ENCODE measurements around the gene MTCP1.

The MTCP1 gene

GRCh38 chrX:155046129-155046810, 24.7 kb downstream of the MTCP1 start:
- Histone ChIP-seq H3K4me1 (ENCODE audit: control extremely low read depth in 1 of 4, control insufficient read depth in 4 of 4, insufficient read depth in 4 of 4, low read length in 3 of 4) (peaks cover 0 to 11% (median under 1%) of the 10 kb centered on the region in 4 experiments), H3K4me3 (ENCODE audit: control insufficient read depth in 1 of 7, extremely low read depth in 1 of 7, insufficient read depth in 4 of 7, low read depth in 2 of 7, low read length in 6 of 7) (no peak overlapping the region), H3K9me3 (ENCODE audit: control extremely low read depth in 1 of 5, control insufficient read depth in 4 of 5, insufficient read depth in 2 of 5, low read depth in 1 of 5, low read length in 4 of 5) (no peaks in the 10 kb centered on the region), H3K27ac (ENCODE audit: insufficient read depth in 1 of 2, low read depth in 1 of 2, low read length in 2 of 2, poor library complexity in 1 of 2, severe bottlenecking in 2 of 2) (no peak overlapping the region), H3K36me3 (ENCODE audit: control insufficient read depth in 4 of 4, insufficient read depth in 4 of 4, low read length in 3 of 4) (peaks cover 0 to 8% (median 2%) of the 10 kb centered on the region in 4 experiments), H3K27me3 (replicated peaks in 2 of 5; ENCODE audit: control insufficient read depth in 4 of 5, insufficient read depth in 5 of 5, low read length in 4 of 5) (no peaks in the 10 kb centered on the region)
- POLR2A ChIA-PET, result no interaction called here
- CTCF ChIA-PET, result interaction anchor here (0.6 to 1.1 kb wide), 2 partner anchors 10 to 61 kb away, joined by 3 to 4 read pairs; no protein-coding TSS in a partner anchor
- no peak for DNase-seq
- WGBS (ENCODE audit: insufficient coverage), result 74% methylated on average over 6 of the region's 6 CpGs

DNA sequence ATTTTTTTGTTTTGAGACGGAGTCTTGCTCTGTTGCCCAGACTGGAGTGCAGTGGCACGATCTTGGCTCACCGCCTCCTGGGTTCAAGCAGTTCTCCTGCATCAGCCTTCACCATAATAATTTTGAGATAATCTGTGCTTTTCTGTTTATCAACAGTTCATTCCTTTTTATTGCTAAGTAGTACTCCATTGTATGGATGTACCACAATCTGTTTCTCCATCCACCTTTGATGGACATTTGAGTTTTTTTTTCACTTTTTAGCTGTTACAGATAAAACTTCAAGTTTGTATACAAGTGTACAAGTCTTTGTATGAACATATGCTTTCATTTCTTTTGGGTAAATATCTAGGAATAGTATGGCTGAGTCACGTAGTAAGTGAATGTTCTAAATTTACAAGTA, 35.2 kb downstream of the MTCP1 start:
- peaks cover 0 to 7% (median 3%) of the 10 kb centered on the region in 5 experiments for H3K9me3 ChIP-seq (ENCODE audit: control extremely low read depth in 1 of 5, control insufficient read depth in 4 of 5, insufficient read depth in 2 of 5, low read depth in 1 of 5, low read length in 4 of 5)
- H3K4me1 ChIP-seq (ENCODE audit: control extremely low read depth in 1 of 4, control insufficient read depth in 4 of 4, insufficient read depth in 4 of 4, low read length in 3 of 4), result no peaks in the 10 kb centered on the region
- ChIA-PET POLR2A (no interaction called here), CTCF (interaction anchor here (1.2 kb wide), 1 partner anchor 11 kb away, joined by 4 read pairs; no protein-coding TSS in a partner anchor)
- peaks cover 0 to 18% (median 5%) of the 10 kb centered on the region in 4 experiments for H3K36me3 ChIP-seq (ENCODE audit: control insufficient read depth in 4 of 4, insufficient read depth in 4 of 4, low read length in 3 of 4)
- no CpG with 5 or more reads among the region's 4 CpGs for WGBS (ENCODE audit: insufficient coverage)
- H3K27me3 ChIP-seq (replicated peaks in 2 of 5; ENCODE audit: control insufficient read depth in 4 of 5, insufficient read depth in 5 of 5, low read length in 4 of 5), result no peaks in the 10 kb centered on the region
- DNase-seq, result no peak
- H3K27ac ChIP-seq (ENCODE audit: insufficient read depth in 1 of 2, low read depth in 1 of 2, low read length in 2 of 2, poor library complexity in 1 of 2, severe bottlenecking in 2 of 2), result no peak overlapping the region
- no peak overlapping the region for H3K4me3 ChIP-seq (ENCODE audit: control insufficient read depth in 1 of 7, extremely low read depth in 1 of 7, insufficient read depth in 4 of 7, low read depth in 2 of 7, low read length in 6 of 7)

- H3K4me1 ChIP-seq (ENCODE audit: control extremely low read depth in 1 of 4, control insufficient read depth in 4 of 4, insufficient read depth in 4 of 4, low read length in 3 of 4), result peaks cover 0 to 14% (median 2%) of the 10 kb centered on the region in 4 experiments
- H3K27me3 ChIP-seq (replicated peaks in 2 of 5; ENCODE audit: control insufficient read depth in 4 of 5, insufficient read depth in 5 of 5, low read length in 4 of 5), result no peaks in the 10 kb centered on the region
- peaks cover 0 to 7% (median 3%) of the 10 kb centered on the region in 5 experiments for H3K9me3 ChIP-seq (ENCODE audit: control extremely low read depth in 1 of 5, control insufficient read depth in 4 of 5, insufficient read depth in 2 of 5, low read depth in 1 of 5, low read length in 4 of 5)
- no peak overlapping the region for H3K27ac ChIP-seq (ENCODE audit: insufficient read depth in 1 of 2, low read depth in 1 of 2, low read length in 2 of 2, poor library complexity in 1 of 2, severe bottlenecking in 2 of 2)
- peaks cover 0 to 18% (median 3%) of the 10 kb centered on the region in 4 experiments for H3K36me3 ChIP-seq (ENCODE audit: control insufficient read depth in 4 of 4, insufficient read depth in 4 of 4, low read length in 3 of 4)
- H3K4me3 ChIP-seq (ENCODE audit: control insufficient read depth in 1 of 7, extremely low read depth in 1 of 7, insufficient read depth in 4 of 7, low read depth in 2 of 7, low read length in 6 of 7), result no peak overlapping the region
- CTCF ChIA-PET, result no interaction called here
- POLR2A ChIA-PET, result no interaction called here
- WGBS (ENCODE audit: insufficient coverage), result 100% methylated on average over 1 of the region's 5 CpGs
- DNase-seq, result no peak
These were observed 39.3 kb downstream of the MTCP1 start for GRCh38 chrX:155031657-155032056.

- H3K27ac ChIP-seq (ENCODE audit: insufficient read depth in 1 of 2, low read depth in 1 of 2, low read length in 2 of 2, poor library complexity in 1 of 2, severe bottlenecking in 2 of 2), result no peak overlapping the region
- peaks cover 0 to 3% (median 0%) of the 10 kb centered on the region in 5 experiments for H3K9me3 ChIP-seq (ENCODE audit: control extremely low read depth in 1 of 5, control insufficient read depth in 4 of 5, insufficient read depth in 2 of 5, low read depth in 1 of 5, low read length in 4 of 5)
- H3K4me1 ChIP-seq (ENCODE audit: control extremely low read depth in 1 of 4, control insufficient read depth in 4 of 4, insufficient read depth in 4 of 4, low read length in 3 of 4), result peaks cover 0 to 17% (median 4%) of the 10 kb centered on the region in 4 experiments
- ChIA-PET CTCF (no interaction called here), POLR2A (no interaction called here)
- no peaks in the 10 kb centered on the region for H3K27me3 ChIP-seq (replicated peaks in 2 of 5; ENCODE audit: control insufficient read depth in 4 of 5, insufficient read depth in 5 of 5, low read length in 4 of 5)
- peaks cover 0 to 2% (median 0%) of the 10 kb centered on the region in 4 experiments for H3K36me3 ChIP-seq (ENCODE audit: control insufficient read depth in 4 of 4, insufficient read depth in 4 of 4, low read length in 3 of 4)
- H3K4me3 ChIP-seq (ENCODE audit: control insufficient read depth in 1 of 7, extremely low read depth in 1 of 7, insufficient read depth in 4 of 7, low read depth in 2 of 7, low read length in 6 of 7), result no peak overlapping the region
- no peak for DNase-seq
- no CpG with 5 or more reads among the region's 2 CpGs for WGBS (ENCODE audit: insufficient coverage)
These were observed 42.1 kb downstream of the MTCP1 start for GRCh38 chrX:155028877-155029291.

DNA sequence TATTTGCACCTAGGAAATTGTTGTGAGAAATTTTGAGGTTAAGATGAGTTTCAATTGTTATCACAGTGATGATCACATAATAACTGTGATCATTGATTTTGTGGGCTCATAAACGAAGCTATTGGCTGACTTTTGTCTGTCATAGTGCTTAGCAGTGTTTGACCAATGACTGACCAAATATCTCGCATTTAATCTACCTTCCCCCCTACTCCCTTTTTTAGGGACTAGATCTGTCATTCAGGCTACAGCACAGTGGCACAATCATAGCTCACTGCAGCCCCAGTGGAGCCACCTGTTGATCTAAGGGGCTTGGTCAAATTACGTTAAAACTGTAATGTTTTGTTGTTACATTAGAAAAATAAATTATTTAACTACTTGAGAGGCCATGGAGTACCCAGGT, 42.8 kb downstream of the MTCP1 start:
- POLR2A ChIA-PET, result no interaction called here
- Histone ChIP-seq H3K4me3 (ENCODE audit: control insufficient read depth in 1 of 7, extremely low read depth in 1 of 7, insufficient read depth in 4 of 7, low read depth in 2 of 7, low read length in 6 of 7) (peak overlapping the region in 6 of 7 experiments; percentile 70 to 94 (median 84)), H3K4me1 (ENCODE audit: control extremely low read depth in 1 of 4, control insufficient read depth in 4 of 4, insufficient read depth in 4 of 4, low read length in 3 of 4) (peaks cover 0 to 17% (median 4%) of the 10 kb centered on the region in 4 experiments), H3K36me3 (ENCODE audit: control insufficient read depth in 4 of 4, insufficient read depth in 4 of 4, low read length in 3 of 4) (no peaks in the 10 kb centered on the region), H3K27me3 (replicated peaks in 2 of 5; ENCODE audit: control insufficient read depth in 4 of 5, insufficient read depth in 5 of 5, low read length in 4 of 5) (no peaks in the 10 kb centered on the region), H3K27ac (ENCODE audit: insufficient read depth in 1 of 2, low read depth in 1 of 2, low read length in 2 of 2, poor library complexity in 1 of 2, severe bottlenecking in 2 of 2) (peak overlapping the region in 1 of 2 experiments; percentile 96), H3K9me3 (ENCODE audit: control extremely low read depth in 1 of 5, control insufficient read depth in 4 of 5, insufficient read depth in 2 of 5, low read depth in 1 of 5, low read length in 4 of 5) (peaks cover 0 to 3% (median 0%) of the 10 kb centered on the region in 5 experiments)
- DNase-seq, result no peak
- WGBS (ENCODE audit: insufficient coverage), result 60% methylated on average over 2 of the region's 3 CpGs
- CTCF ChIA-PET, result no interaction called here

DNA sequence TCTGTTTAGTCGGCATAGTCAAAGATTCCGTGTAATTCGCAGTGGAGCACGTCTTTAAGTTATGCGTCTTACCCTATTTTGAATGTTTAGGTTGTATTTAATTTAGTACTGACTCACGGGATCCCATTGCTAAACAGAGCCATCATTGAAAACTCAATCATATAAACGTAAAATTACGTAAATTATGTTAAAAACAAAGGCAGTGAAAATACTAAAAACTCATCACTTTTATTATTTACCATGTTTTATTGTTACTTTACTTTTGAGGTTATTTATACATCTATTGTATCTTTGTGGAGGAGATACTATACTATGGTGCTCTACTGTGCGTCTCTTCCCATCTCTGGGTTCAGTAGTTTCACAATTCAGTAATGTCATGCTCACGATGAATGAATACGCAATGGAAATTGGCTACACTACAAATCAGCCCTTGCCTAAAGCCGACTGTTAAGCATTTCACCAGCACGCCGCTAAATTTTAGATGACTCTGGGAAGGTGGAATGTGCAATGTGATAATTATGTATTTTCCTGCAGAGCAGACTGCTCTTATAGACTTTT, 43.3 kb downstream of the MTCP1 start:
- peaks cover 0 to 20% (median 5%) of the 10 kb centered on the region in 4 experiments for H3K4me1 ChIP-seq (ENCODE audit: control extremely low read depth in 1 of 4, control insufficient read depth in 4 of 4, insufficient read depth in 4 of 4, low read length in 3 of 4)
- no peaks in the 10 kb centered on the region for H3K36me3 ChIP-seq (ENCODE audit: control insufficient read depth in 4 of 4, insufficient read depth in 4 of 4, low read length in 3 of 4)
- peak overlapping the region; percentile 46 to 94 (median 81) for H3K4me3 ChIP-seq (ENCODE audit: control insufficient read depth in 1 of 7, extremely low read depth in 1 of 7, insufficient read depth in 4 of 7, low read depth in 2 of 7, low read length in 6 of 7)
- no peaks in the 10 kb centered on the region for H3K27me3 ChIP-seq (replicated peaks in 2 of 5; ENCODE audit: control insufficient read depth in 4 of 5, insufficient read depth in 5 of 5, low read length in 4 of 5)
- ChIA-PET CTCF (interaction anchor here (0.8 kb wide), 1 partner anchor 29 kb away, joined by 3 read pairs; no protein-coding TSS in a partner anchor), POLR2A (no interaction called here)
- peaks cover 0 to 3% (median 0%) of the 10 kb centered on the region in 5 experiments for H3K9me3 ChIP-seq (ENCODE audit: control extremely low read depth in 1 of 5, control insufficient read depth in 4 of 5, insufficient read depth in 2 of 5, low read depth in 1 of 5, low read length in 4 of 5)
- peak; percentile 23 to 69 (median 64) for DNase-seq
- H3K27ac ChIP-seq (ENCODE audit: insufficient read depth in 1 of 2, low read depth in 1 of 2, low read length in 2 of 2, poor library complexity in 1 of 2, severe bottlenecking in 2 of 2), result peak overlapping the region; percentile 77 to 96
- 64% methylated on average over 6 of the region's 14 CpGs for WGBS (ENCODE audit: insufficient coverage)

Measured in common myeloid progenitor, CD34-positive (primary cell).